GM12878 (cell line): ENCODE data around the gene ZNF532. TPM values are rescaled to one million over a fixed set of nuclear protein-coding genes. Genes with fewer than 3 reads are reported as not detected.

Experiments used
- ATAC-seq: fragments of 200-7000 bp; cut with Tn5 transposase; 3 replicates; pipeline ENCODE4 v1.9.1; 2020; ENCODE audit warnings: mild to moderate bottlenecking, moderate library complexity
- BruUV-seq: library from RNA; stranded (reverse); fragments of 400-500 nt; replicated peaks from 2 replicates; lab custom pipeline; 2021; lab: Mats Ljungman, UMichigan
- CTCF ChIA-PET: fragments of 300-600 bp; sonication (Branson Sonifier 250); formaldehyde crosslinking; extraction: SDS; loops from one replicate; lab custom pipeline; 2021; ENCODE audit warnings: inconsistent platforms; lab: Yijun Ruan, JAX
- POLR2A ChIA-PET: fragments of 350-600 bp; formaldehyde crosslinking; extraction: SDS; loops from one replicate; lab custom pipeline; 2021; ENCODE audit warnings: inconsistent platforms; lab: Charles Lee
- RAD21 ChIA-PET: fragments of 300-600 bp; sonication (Branson Sonifier 250); formaldehyde crosslinking; loops from one replicate; lab custom pipeline; 2023; ENCODE audit warnings: antibody characterized with exemption; ENCODE audit not compliant: unreplicated experiment; lab: Charles Lee
- SMC1A ChIA-PET: fragments of 300-600 bp; sonication (Branson Sonifier 250); formaldehyde crosslinking; loops from one replicate; lab custom pipeline; 2023; ENCODE audit not compliant: unreplicated experiment, uncharacterized antibody; lab: Charles Lee
- DNase-seq: peaks from one replicate; pipeline ENCODE4 v3.0.0-alpha.2; 2011; ENCODE audit warnings: low read depth, low spot score
- FAIRE-seq: peaks from 3 replicates; lab custom pipeline; 2011; peaks lifted over from hg19 to GRCh38; lab: Jason Lieb, UNC
- H2AFZ ChIP-seq: 2 replicates; pipeline ENCODE4 v1.6.0; 2011; ENCODE audit warnings: low read depth, low read length, control low read depth; ENCODE audit not compliant: control insufficient read depth
- H3K27ac ChIP-seq: 2 replicates; pipeline ENCODE4 v1.5.1; 2011; ENCODE audit warnings: control low read depth; ENCODE audit not compliant: control insufficient read depth, insufficient read depth
- H3K27me3 ChIP-seq, 2 experiments: replicated peaks in 1 of 2; 2 replicates each; pipeline versions ENCODE4 v1.6.0 to v1.6.1; 2011; ENCODE audit warnings: low read length in 1 of 2; ENCODE audit not compliant: control insufficient read depth in 2 of 2, insufficient read depth in 2 of 2
- H3K36me3 ChIP-seq, 2 experiments: 2 replicates each; pipeline ENCODE4 v1.5.1; 2011; ENCODE audit warnings: low read length in 1 of 2; ENCODE audit not compliant: control insufficient read depth in 2 of 2, insufficient read depth in 2 of 2
- H3K4me1 ChIP-seq: 2 replicates; pipeline ENCODE4 v1.6.1; 2011; ENCODE audit warnings: mild to moderate bottlenecking, low read length, moderate library complexity, mixed read lengths; ENCODE audit not compliant: control insufficient read depth, insufficient read depth
- H3K4me2 ChIP-seq: 2 replicates; pipeline ENCODE4 v1.6.0; 2011; ENCODE audit warnings: control low read depth; ENCODE audit not compliant: control insufficient read depth, insufficient read depth
- H3K4me3 ChIP-seq: fragments of 200-600 bp; sonication (generic); 2 replicates; pipeline ENCODE4 v1.5.1; 2016
- H3K79me2 ChIP-seq: 2 replicates; pipeline ENCODE4 v1.6.0; 2011; ENCODE audit warnings: low read length; ENCODE audit not compliant: control insufficient read depth, insufficient read depth
- H3K9ac ChIP-seq: 2 replicates; pipeline ENCODE4 v1.8.0; 2011; ENCODE audit warnings: low read length, control low read depth, mixed read lengths; ENCODE audit not compliant: control insufficient read depth, insufficient read depth
- H3K9me3 ChIP-seq: replicated peaks from 3 replicates; pipeline ENCODE4 v1.5.1; 2011; ENCODE audit warnings: mild to moderate bottlenecking, low read length; ENCODE audit not compliant: control insufficient read depth, insufficient read depth
- H4K20me1 ChIP-seq: 2 replicates; pipeline ENCODE4 v1.6.0; 2011; ENCODE audit not compliant: control insufficient read depth, insufficient read depth
- BACH1 ChIP-seq: fragments of 450-650 bp; IDR thresholded peaks from 2 replicates; pipeline ENCODE4 v1.6.1; 2017; ENCODE audit warnings: mild to moderate bottlenecking, borderline replicate concordance
- BCL11A ChIP-seq: IDR thresholded peaks from 2 replicates; pipeline ENCODE4 v1.6.1; 2011; ENCODE audit warnings: low read depth, low read length
- BMI1 ChIP-seq: fragments of 450-650 bp; IDR thresholded peaks from 2 replicates; pipeline ENCODE4 v1.6.1; 2016; ENCODE audit warnings: mild to moderate bottlenecking, moderate library complexity, borderline replicate concordance
- FOXK2 ChIP-seq: fragments of 450-650 bp; IDR thresholded peaks from 2 replicates; pipeline ENCODE4 v1.6.1; 2017; ENCODE audit warnings: mild to moderate bottlenecking, moderate library complexity
- FOXM1 ChIP-seq: IDR thresholded peaks from 2 replicates; pipeline ENCODE4 v1.6.1; 2012; ENCODE audit warnings: low read depth, mild to moderate bottlenecking, inconsistent platforms, low read length, moderate library complexity
- JUND ChIP-seq: IDR thresholded peaks from 2 replicates; pipeline ENCODE4 v1.6.1; 2012; ENCODE audit warnings: low read depth, mild to moderate bottlenecking, low read length, improper control_type of control experiment, moderate library complexity
- KLF5 ChIP-seq: fragments of 450-650 bp; IDR thresholded peaks from 2 replicates; pipeline ENCODE4 v1.6.1; 2014; ENCODE audit warnings: mild to moderate bottlenecking; ENCODE audit not compliant: partially characterized antibody
- MYC ChIP-seq: IDR thresholded peaks from 2 replicates; pipeline ENCODE4 v1.6.1; 2011; ENCODE audit warnings: mild to moderate bottlenecking, low read length, moderate library complexity, inconsistent platforms; ENCODE audit not compliant: insufficient read depth, insufficient replicate concordance, insufficient read length, severe bottlenecking
- NBN ChIP-seq: fragments of 450-650 bp; IDR thresholded peaks from 2 replicates; pipeline ENCODE4 v1.6.1; 2016
- NFXL1 ChIP-seq: fragments of 450-650 bp; IDR thresholded peaks from 2 replicates; pipeline ENCODE4 v1.6.1; 2017; ENCODE audit warnings: antibody characterized with exemption, mild to moderate bottlenecking, borderline replicate concordance
- POLR2A ChIP-seq: IDR thresholded peaks from 2 replicates; pipeline ENCODE4 v1.6.1; 2011; ENCODE audit warnings: low read depth, mild to moderate bottlenecking, low read length
- POLR2AphosphoS2 ChIP-seq: IDR thresholded peaks from 2 replicates; pipeline ENCODE4 v1.6.1; 2011; ENCODE audit warnings: low read depth, mild to moderate bottlenecking, low read length, improper control_type of control experiment, moderate library complexity
- POU2F2 ChIP-seq: IDR thresholded peaks from 3 replicates; pipeline ENCODE4 v1.6.1; 2011; ENCODE audit warnings: low read depth, mild to moderate bottlenecking, low read length, borderline replicate concordance
- RUNX3 ChIP-seq: IDR thresholded peaks from 2 replicates; pipeline ENCODE4 v1.6.1; 2012; ENCODE audit warnings: low read length, inconsistent platforms
- SUZ12 ChIP-seq: fragments of 200-600 bp; sonication (generic); IDR thresholded peaks from one replicate; pipeline ENCODE4 v1.6.1; 2018; ENCODE audit warnings: antibody characterized with exemption, mild to moderate bottlenecking; ENCODE audit not compliant: unreplicated experiment
- WGBS: methylation state at CpG from one replicate; pipeline ENCODE4 v1.1.6; 2016; ENCODE audit warnings: low lambda C conversion rate; ENCODE audit not compliant: insufficient replicate concordance, insufficient coverage; ENCODE audit errors: missing lambda C conversion rate; 5-methylcytosine and 5-hydroxymethylcytosine counted together
- in situ Hi-C: fragments of 300-500 bp; cut with MboI; formaldehyde crosslinking; loops from 9 replicates; pipeline ENCODE4 v1.14.3; 2018; ENCODE audit warnings: mixed read lengths
- intact Hi-C: fragments of 100-400 bp; cut with micrococcal nuclease; formaldehyde crosslinking; loops from one replicate; pipeline ENCODE4 v1.14.2; 2022; ENCODE audit not compliant: unreplicated experiment
- polyA plus RNA-seq, 11 experiments: library from polyadenylated mRNA; depleted of rRNA in 4 of 11; unstranded in 6 of 11; stranded (reverse) in 5 of 11; fragments of >200 nt; fragmentation: Nextera tagmentation in 4 of 11; fragmentation: Illumina TruSeq in 1 of 11; extraction: Ambion mirVana in 4 of 11; extraction: Trizol in 1 of 11; gene quantifications; 1 replicate in 1 of 11; 2 replicates in 10 of 11; pipeline versions ENCODE4 v1.2.1 to v1.2.3, GENCODE V29; 2011 to 2016; ENCODE audit warnings: inconsistent platforms in 2 of 11, missing spikeins in 2 of 11, low read depth in 1 of 11
- total RNA-seq, 4 experiments: library from RNA; depleted of rRNA in 3 of 4; stranded (reverse); fragments of >200 nt in 3 of 4; fragmentation: Illumina TruSeq in 1 of 4; extraction: Trizol in 1 of 4; gene quantifications; 2 replicates each; pipeline versions ENCODE4 v1.2.1 to v1.2.3, GENCODE V29; 2013 to 2021
- TF ChIP-seq, protein P1 (sequence below): IDR thresholded peaks from 2 replicates; pipeline ENCODE4 v1.6.1; 2011; ENCODE audit warnings: borderline replicate concordance, low read depth, mild to moderate bottlenecking, moderate library complexity, mixed read lengths, low read length; ENCODE audit not compliant: insufficient read depth; ENCODE audit errors: extremely low read length
- TF ChIP-seq, protein P2 (sequence below): fragments of 450-650 bp; IDR thresholded peaks from 2 replicates; pipeline ENCODE4 v1.6.1; 2017; ENCODE audit warnings: borderline replicate concordance

Gene ZNF532
- total and polyA plus RNA-seq, 10 of the 15 experiments (the other 5 are each of a cell fraction or from before 2014, with no cell fraction given), result 0.44 to 3.4 (median 1.4) TPM

DNA sequence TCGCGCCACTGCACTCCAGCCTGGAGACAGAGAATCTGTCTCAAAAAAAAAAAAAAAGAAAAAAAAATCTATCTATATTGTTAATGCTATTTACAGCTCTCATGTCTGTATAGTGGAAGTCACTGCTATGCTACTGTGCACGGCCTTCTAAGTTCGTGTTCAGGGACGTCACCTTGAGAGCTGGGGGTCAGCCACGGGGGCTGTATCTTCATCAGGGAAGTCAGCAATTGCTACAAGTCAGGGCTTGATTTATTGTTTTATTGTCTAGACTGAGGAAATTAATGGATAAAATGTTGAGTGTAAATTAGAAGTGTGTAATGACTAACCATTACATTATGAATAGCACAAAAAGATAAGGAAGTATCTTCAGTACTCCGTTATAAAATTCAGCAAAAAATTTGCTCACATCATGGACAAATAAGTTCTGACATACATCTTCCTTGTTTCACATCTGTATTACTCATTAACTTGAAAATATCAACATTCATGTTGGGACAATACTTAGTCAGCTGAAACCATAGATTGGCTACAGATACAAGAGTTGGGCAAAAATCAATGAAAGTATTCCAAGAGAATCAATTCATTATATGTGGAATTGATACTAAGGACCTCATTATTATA is 138.4 kb downstream of the ZNF532 start:
- SMC1A ChIA-PET, result interaction anchor here (1.0 to 1.7 kb wide), 2 partner anchors 10 to 11 kb away, joined by 3 to 7 read pairs; no protein-coding TSS in a partner anchor
- FAIRE-seq, result no peak
- POLR2A ChIA-PET, result no interaction called here
- Histone ChIP-seq H3K79me2 (no peaks in the 10 kb centered on the region), H2AFZ (no peak overlapping the region), H3K4me1 (no peaks in the 10 kb centered on the region), H3K9me3 (no peaks in the 10 kb centered on the region), H3K4me3 (no peak overlapping the region), H3K9ac (no peak overlapping the region), H3K27me3 (no peaks in the 10 kb centered on the region), H4K20me1 (no peaks in the 10 kb centered on the region), H3K36me3 (no peaks in the 10 kb centered on the region), H3K27ac (no peak overlapping the region), H3K4me2 (no peak overlapping the region)
- CTCF ChIA-PET, result interaction anchor here (0.7 kb wide), 1 partner anchor 365 kb away, joined by 3 read pairs; no protein-coding TSS in a partner anchor
- no peak for ATAC-seq
- intact Hi-C loops (no loop called here), in situ Hi-C loops (no loop called here)
- RAD21 ChIA-PET, result no interaction called here
- 40% methylated on average over 5 of the region's 7 CpGs for WGBS
- BruUV-seq, result no TSS peak
- no peak for DNase-seq
- TF ChIP-seq FOXM1 (no peak), POLR2AphosphoS2 (no peak)
- TF ChIP-seq, protein P1, sequence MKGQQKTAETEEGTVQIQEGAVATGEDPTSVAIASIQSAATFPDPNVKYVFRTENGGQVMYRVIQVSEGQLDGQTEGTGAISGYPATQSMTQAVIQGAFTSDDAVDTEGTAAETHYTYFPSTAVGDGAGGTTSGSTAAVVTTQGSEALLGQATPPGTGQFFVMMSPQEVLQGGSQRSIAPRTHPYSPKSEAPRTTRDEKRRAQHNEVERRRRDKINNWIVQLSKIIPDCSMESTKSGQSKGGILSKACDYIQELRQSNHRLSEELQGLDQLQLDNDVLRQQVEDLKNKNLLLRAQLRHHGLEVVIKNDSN, result no peak
- TF ChIP-seq, all 136 proteins: peak for 0

DNA sequence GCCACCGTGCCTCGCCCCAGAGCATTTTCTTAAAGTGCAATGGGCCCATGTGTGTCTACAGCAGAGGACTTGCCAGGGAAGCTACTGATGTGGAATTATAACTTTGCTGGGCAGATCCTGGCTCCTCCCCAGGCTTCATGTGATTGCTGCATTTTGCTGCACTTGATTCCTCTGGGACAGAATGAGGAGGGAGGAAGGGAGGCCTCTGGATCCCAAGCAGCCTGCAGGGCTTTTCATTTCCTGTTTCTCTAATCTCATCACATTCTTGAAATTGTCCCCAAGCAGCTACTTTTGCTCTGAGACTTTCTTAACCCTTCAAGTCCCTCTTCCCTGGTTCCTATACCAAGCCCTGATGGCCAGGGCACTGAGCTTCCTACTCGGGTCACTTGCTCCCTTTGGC is 140.6 kb downstream of the ZNF532 start:
- SMC1A ChIA-PET, result interaction anchor here (1.1 to 1.5 kb wide), 3 partner anchors 16 to 39 kb away, joined by 3 to 4 read pairs (median 4); no protein-coding TSS in a partner anchor
- intact Hi-C loops (no loop called here), in situ Hi-C loops (no loop called here)
- no peaks in the 10 kb centered on the region for H3K9me3 ChIP-seq
- 61% methylated on average over 3 of the region's 3 CpGs for WGBS
- no peak overlapping the region for H2AFZ ChIP-seq
- H3K4me1 ChIP-seq, result no peaks in the 10 kb centered on the region
- CTCF ChIA-PET, result no interaction called here
- BruUV-seq, result no TSS peak
- no peak overlapping the region for H3K4me2 ChIP-seq
- H3K79me2 ChIP-seq, result no peaks in the 10 kb centered on the region
- no peak for DNase-seq
- FAIRE-seq, result no peak
- H4K20me1 ChIP-seq, result no peaks in the 10 kb centered on the region
- no peak overlapping the region for H3K4me3 ChIP-seq
- H3K27ac ChIP-seq, result no peak overlapping the region
- RAD21 ChIA-PET, result interaction anchor here (1.1 kb wide), 1 partner anchor 110 kb away, joined by 3 read pairs; no protein-coding TSS in a partner anchor
- no peak for ATAC-seq
- H3K9ac ChIP-seq, result no peak overlapping the region
- POLR2A ChIA-PET, result no interaction called here
- H3K36me3 ChIP-seq, result no peaks in the 10 kb centered on the region
- no peaks in the 10 kb centered on the region for H3K27me3 ChIP-seq
- no peak for TF ChIP-seq KLF5
- TF ChIP-seq NBN, result no peak
- no peak for TF ChIP-seq NFXL1
- TF ChIP-seq SUZ12, result no peak
- TF ChIP-seq, protein P2, sequence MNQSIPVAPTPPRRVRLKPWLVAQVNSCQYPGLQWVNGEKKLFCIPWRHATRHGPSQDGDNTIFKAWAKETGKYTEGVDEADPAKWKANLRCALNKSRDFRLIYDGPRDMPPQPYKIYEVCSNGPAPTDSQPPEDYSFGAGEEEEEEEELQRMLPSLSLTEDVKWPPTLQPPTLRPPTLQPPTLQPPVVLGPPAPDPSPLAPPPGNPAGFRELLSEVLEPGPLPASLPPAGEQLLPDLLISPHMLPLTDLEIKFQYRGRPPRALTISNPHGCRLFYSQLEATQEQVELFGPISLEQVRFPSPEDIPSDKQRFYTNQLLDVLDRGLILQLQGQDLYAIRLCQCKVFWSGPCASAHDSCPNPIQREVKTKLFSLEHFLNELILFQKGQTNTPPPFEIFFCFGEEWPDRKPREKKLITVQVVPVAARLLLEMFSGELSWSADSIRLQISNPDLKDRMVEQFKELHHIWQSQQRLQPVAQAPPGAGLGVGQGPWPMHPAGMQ, result no peak
- no peak for TF ChIP-seq POU2F2
- no peak for TF ChIP-seq BACH1
- TF ChIP-seq BMI1, result no peak
- TF ChIP-seq JUND, result no peak
- TF ChIP-seq POLR2A, result no peak
- TF ChIP-seq MYC, result no peak
- no peak for TF ChIP-seq FOXK2
- no peak for TF ChIP-seq BCL11A
- no peak for TF ChIP-seq RUNX3
